ENCODE results near the gene ALDH1L1. TPM values are rescaled to one million over a fixed set of nuclear protein-coding genes. Genes with fewer than 3 reads are reported as not detected.

The ALDH1L1 gene
- total RNA-seq, 2 experiments from 2014 or later = 0.05 to 0.18 TPM

DNA sequence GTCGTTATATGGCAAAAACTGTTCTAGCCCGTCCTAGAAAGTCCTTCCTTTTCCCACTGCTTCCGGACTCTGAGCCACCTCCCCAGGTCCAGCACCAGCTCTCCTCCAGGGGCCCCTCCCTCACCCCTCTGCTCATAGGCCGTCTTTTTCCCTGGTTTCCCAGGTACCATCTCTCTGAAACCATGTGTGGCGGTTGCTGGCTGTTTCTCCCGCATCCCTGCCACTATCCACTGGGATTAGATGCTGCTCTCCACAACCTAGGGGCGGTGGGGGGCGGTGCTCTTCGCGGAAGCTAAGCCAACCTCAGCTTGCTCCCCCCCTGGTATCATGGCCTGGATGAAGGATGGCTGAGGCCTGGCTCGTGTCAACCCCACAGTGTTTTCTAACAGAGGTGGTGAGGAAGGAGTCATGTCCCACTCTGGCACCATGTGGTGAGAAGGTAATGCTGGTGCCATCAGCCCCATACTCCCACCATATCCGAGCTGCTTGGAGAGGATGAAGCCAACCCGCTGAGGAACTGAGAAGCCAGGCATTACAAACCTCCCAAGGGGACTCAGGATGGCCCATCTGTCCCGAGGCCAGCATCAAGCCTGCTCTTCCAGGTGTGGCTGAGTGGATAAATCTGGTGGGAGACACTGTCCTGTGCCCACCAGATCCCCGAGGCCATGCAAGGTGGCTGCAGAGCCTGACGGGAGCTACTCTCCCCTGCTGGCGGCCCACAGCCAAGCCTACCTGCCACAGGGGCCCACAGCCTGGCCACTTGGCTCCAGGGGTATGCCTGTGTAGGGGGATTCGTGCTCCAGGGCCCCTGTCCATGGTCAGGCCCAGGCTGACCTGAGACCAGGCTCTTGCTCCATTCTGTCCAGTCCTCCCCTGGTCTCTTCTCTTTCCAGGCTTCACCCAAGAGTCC lies 68.6 kb downstream of the ALDH1L1 start:
- CTCF ChIA-PET = interaction anchor here (0.9 kb wide), 1 partner anchor 9 kb away, joined by 3 read pairs; no protein-coding TSS in a partner anchor
- ATAC-seq = no peak
- H3K4me3 Mint-ChIP-seq = no peak overlapping the region
- intact Hi-C loops (cut with DNase I, micrococcal nuclease) = no loop called here
- no peaks in the 10 kb centered on the region for H3K36me3 Mint-ChIP-seq (ENCODE audit: low read depth)
- POLR2A ChIA-PET = no interaction called here
- no peaks in the 10 kb centered on the region for H3K9me3 Mint-ChIP-seq (ENCODE audit: low read depth)
- DNase-seq = no peak
- no peaks in the 10 kb centered on the region for H3K4me1 Mint-ChIP-seq
- H3K27me3 Mint-ChIP-seq = no peaks in the 10 kb centered on the region
- no peak overlapping the region for H3K27ac Mint-ChIP-seq

- ChIA-PET CTCF (interaction anchor here (0.8 to 0.9 kb wide), 2 partner anchors 8 to 231 kb away, joined by 3 read pairs; no protein-coding TSS in a partner anchor), POLR2A (no interaction called here)
- Mint-ChIP-seq H3K9me3 (ENCODE audit: low read depth) (no peaks in the 10 kb centered on the region), H3K27me3 (no peaks in the 10 kb centered on the region), H3K4me3 (no peak overlapping the region), H3K4me1 (no peaks in the 10 kb centered on the region), H3K36me3 (ENCODE audit: low read depth) (no peaks in the 10 kb centered on the region), H3K27ac (no peak overlapping the region)
- no peak for DNase-seq
- intact Hi-C loops (cut with DNase I, micrococcal nuclease) = no loop called here
- no peak for ATAC-seq
Observed at GRCh38 chr3:126111126-126111551, 69.2 kb downstream of the ALDH1L1 start.

GRCh38 chr3:126110431-126111125 lies 69.8 kb downstream of the ALDH1L1 start:
- Mint-ChIP-seq H3K4me1 (no peaks in the 10 kb centered on the region), H3K9me3 (ENCODE audit: low read depth) (no peaks in the 10 kb centered on the region), H3K27me3 (no peaks in the 10 kb centered on the region), H3K36me3 (ENCODE audit: low read depth) (no peaks in the 10 kb centered on the region), H3K4me3 (no peak overlapping the region), H3K27ac (no peak overlapping the region)
- DNase-seq (no peak), ATAC-seq (no peak)
- intact Hi-C loops (cut with DNase I, micrococcal nuclease) = no loop called here
- POLR2A ChIA-PET = no interaction called here
- CTCF ChIA-PET = interaction anchor here (0.8 to 0.9 kb wide), 2 partner anchors 7 to 232 kb away, joined by 3 read pairs; no protein-coding TSS in a partner anchor

GRCh38 chr3:126109880-126110235 lies 70.5 kb downstream of the ALDH1L1 start:
- POLR2A ChIA-PET = no interaction called here
- DNase-seq (no peak), ATAC-seq (no peak)
- Mint-ChIP-seq H3K36me3 (ENCODE audit: low read depth) (no peaks in the 10 kb centered on the region), H3K27me3 (no peaks in the 10 kb centered on the region), H3K4me1 (no peaks in the 10 kb centered on the region), H3K9me3 (ENCODE audit: low read depth) (no peaks in the 10 kb centered on the region), H3K27ac (no peak overlapping the region), H3K4me3 (no peak overlapping the region)
- CTCF ChIA-PET = no interaction called here
- intact Hi-C loops (cut with DNase I, micrococcal nuclease) = no loop called here

GRCh38 chr3:126109146-126109879 lies 71.1 kb downstream of the ALDH1L1 start:
- POLR2A ChIA-PET = no interaction called here
- Mint-ChIP-seq H3K4me3 (no peak overlapping the region), H3K4me1 (no peaks in the 10 kb centered on the region), H3K9me3 (ENCODE audit: low read depth) (no peaks in the 10 kb centered on the region), H3K27me3 (no peaks in the 10 kb centered on the region), H3K27ac (no peak overlapping the region), H3K36me3 (ENCODE audit: low read depth) (no peaks in the 10 kb centered on the region)
- CTCF ChIA-PET = no interaction called here
- DNase-seq = no peak
- intact Hi-C loops (cut with DNase I, micrococcal nuclease) = no loop called here
- no peak for ATAC-seq

- Mint-ChIP-seq H3K4me3 (no peak overlapping the region), H3K4me1 (no peaks in the 10 kb centered on the region), H3K9me3 (ENCODE audit: low read depth) (no peaks in the 10 kb centered on the region), H3K27me3 (no peaks in the 10 kb centered on the region), H3K27ac (no peak overlapping the region), H3K36me3 (ENCODE audit: low read depth) (no peaks in the 10 kb centered on the region)
- ChIA-PET CTCF (no interaction called here), POLR2A (no interaction called here)
- no peak for DNase-seq
- intact Hi-C loops (cut with DNase I, micrococcal nuclease) = no loop called here
- no peak for ATAC-seq
Observed at GRCh38 chr3:126108676-126109050, 71.7 kb downstream of the ALDH1L1 start.

- Mint-ChIP-seq H3K4me1 (no peaks in the 10 kb centered on the region), H3K4me3 (no peak overlapping the region), H3K27ac (no peak overlapping the region), H3K9me3 (ENCODE audit: low read depth) (no peaks in the 10 kb centered on the region), H3K36me3 (ENCODE audit: low read depth) (no peaks in the 10 kb centered on the region), H3K27me3 (no peaks in the 10 kb centered on the region)
- intact Hi-C loops (cut with DNase I, micrococcal nuclease) = no loop called here
- DNase-seq (no peak), ATAC-seq (no peak)
- ChIA-PET POLR2A (no interaction called here), CTCF (interaction anchor here (0.7 kb wide), 1 partner anchor 26 kb away, joined by 3 read pairs; no protein-coding TSS in a partner anchor)
Observed at GRCh38 chr3:126107957-126108675, 72.3 kb downstream of the ALDH1L1 start.

GRCh38 chr3:126107203-126107939 lies 73.0 kb downstream of the ALDH1L1 start:
- ChIA-PET POLR2A (no interaction called here), CTCF (interaction anchor here (0.7 kb wide), 1 partner anchor 26 kb away, joined by 3 read pairs; no protein-coding TSS in a partner anchor)
- ATAC-seq = no peak
- Mint-ChIP-seq H3K9me3 (ENCODE audit: low read depth) (no peaks in the 10 kb centered on the region), H3K27me3 (no peaks in the 10 kb centered on the region), H3K4me1 (no peaks in the 10 kb centered on the region), H3K4me3 (no peak overlapping the region), H3K27ac (no peak overlapping the region), H3K36me3 (ENCODE audit: low read depth) (no peaks in the 10 kb centered on the region)
- DNase-seq = no peak
- intact Hi-C loops (cut with DNase I, micrococcal nuclease) = no loop called here

DNA sequence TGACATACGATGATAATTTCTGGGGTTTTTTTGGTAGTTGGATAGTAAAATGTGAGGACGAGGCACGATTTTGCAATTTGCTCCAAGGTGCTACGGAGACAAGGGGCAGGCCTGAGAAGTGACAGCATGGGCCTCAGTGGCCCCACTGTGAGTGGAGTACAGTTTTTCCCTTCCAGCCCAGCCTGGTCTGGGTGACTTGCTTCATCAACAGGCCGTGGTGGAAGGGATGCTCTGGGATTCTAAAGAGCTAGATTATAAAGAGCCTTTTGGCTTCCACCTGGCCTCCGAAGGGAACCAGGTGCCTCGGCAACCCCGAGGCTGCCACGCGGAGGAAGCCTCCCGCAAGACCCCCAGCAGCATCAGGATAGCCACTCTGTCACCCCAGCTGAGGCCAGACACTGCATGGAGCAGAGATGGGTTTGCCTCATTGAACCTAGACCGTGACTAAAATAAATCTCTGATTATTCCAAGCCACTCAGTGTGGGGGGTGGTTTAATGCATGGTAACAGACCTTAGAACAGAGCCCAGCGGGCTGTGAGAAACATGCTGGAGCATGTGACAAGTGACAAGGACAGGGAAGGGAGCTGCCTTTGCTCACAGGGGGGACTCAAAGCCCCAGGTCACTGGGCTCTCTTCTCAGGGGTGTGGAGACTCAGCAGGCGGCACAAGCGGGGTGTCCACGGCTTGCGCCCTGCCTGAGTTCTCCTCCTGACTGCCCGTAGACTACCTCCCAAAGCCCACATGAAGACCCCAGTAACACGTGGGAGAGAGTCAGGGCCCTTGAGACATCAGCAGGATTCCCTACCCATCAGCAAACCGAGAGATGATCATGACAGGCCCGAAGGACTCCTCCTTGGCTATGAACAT lies 73.8 kb downstream of the ALDH1L1 start:
- ATAC-seq (no peak), DNase-seq (no peak)
- H3K27me3 Mint-ChIP-seq = no peaks in the 10 kb centered on the region
- POLR2A ChIA-PET = no interaction called here
- CTCF ChIA-PET = no interaction called here
- H3K4me1 Mint-ChIP-seq = no peaks in the 10 kb centered on the region
- H3K4me3 Mint-ChIP-seq = no peak overlapping the region
- no peaks in the 10 kb centered on the region for H3K36me3 Mint-ChIP-seq (ENCODE audit: low read depth)
- intact Hi-C loops (cut with DNase I, micrococcal nuclease) = no loop called here
- no peak overlapping the region for H3K27ac Mint-ChIP-seq
- no peaks in the 10 kb centered on the region for H3K9me3 Mint-ChIP-seq (ENCODE audit: low read depth)

DNA sequence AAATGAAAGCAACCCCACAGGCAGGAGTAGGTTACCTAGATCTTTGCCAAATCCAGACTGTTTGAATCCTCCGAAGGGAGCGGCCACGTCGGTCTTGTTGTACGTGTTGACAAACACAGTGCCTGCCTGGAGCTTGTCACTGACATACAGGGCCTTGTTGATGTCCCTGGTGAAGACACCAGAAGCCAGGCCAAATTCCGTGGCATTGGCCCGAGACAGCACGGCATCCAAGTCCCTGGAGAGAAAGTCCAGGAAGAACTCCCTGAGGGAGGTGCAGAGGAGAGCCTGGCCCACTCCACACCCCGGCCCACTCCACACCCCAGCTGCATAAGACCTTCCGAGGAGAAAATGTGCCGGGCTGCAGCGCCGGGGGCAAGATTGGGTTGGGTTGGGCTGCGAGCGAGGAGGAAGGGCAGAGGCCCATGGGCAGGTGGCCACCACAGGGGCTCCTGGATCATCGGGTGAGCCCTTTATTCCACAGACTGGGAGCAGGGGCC lies 74.6 kb downstream of the ALDH1L1 start:
- DNase-seq (no peak), ATAC-seq (no peak)
- no peaks in the 10 kb centered on the region for H3K9me3 Mint-ChIP-seq (ENCODE audit: low read depth)
- no peaks in the 10 kb centered on the region for H3K36me3 Mint-ChIP-seq (ENCODE audit: low read depth)
- no peak overlapping the region for H3K4me3 Mint-ChIP-seq
- ChIA-PET POLR2A (no interaction called here), CTCF (no interaction called here)
- intact Hi-C loops (cut with DNase I, micrococcal nuclease) = no loop called here
- no peaks in the 10 kb centered on the region for H3K27me3 Mint-ChIP-seq
- no peaks in the 10 kb centered on the region for H3K4me1 Mint-ChIP-seq
- no peak overlapping the region for H3K27ac Mint-ChIP-seq
